Stimulated activated CD4-positive, alpha-beta T cell treated with anti-CD3 and anti-CD28 coated beads, Interleukin-4, amount 100 ng/mL, for 48 hours (primary cell): ENCODE measurements around the gene CYP2U1.
"Not testable (repeated sequence)": the region's sequence is repeated elsewhere in the genome, so short reads cannot be mapped to it uniquely, and the experiment has no call there.

ENCODE experiments used
- DNase-seq, 2 donors: peaks; one replicate each; pipeline ENCODE4 v3.0.0-alpha.2; 2020; ENCODE audit warnings: low read depth in 2 of 2

CYP2U1 gene

DNA sequence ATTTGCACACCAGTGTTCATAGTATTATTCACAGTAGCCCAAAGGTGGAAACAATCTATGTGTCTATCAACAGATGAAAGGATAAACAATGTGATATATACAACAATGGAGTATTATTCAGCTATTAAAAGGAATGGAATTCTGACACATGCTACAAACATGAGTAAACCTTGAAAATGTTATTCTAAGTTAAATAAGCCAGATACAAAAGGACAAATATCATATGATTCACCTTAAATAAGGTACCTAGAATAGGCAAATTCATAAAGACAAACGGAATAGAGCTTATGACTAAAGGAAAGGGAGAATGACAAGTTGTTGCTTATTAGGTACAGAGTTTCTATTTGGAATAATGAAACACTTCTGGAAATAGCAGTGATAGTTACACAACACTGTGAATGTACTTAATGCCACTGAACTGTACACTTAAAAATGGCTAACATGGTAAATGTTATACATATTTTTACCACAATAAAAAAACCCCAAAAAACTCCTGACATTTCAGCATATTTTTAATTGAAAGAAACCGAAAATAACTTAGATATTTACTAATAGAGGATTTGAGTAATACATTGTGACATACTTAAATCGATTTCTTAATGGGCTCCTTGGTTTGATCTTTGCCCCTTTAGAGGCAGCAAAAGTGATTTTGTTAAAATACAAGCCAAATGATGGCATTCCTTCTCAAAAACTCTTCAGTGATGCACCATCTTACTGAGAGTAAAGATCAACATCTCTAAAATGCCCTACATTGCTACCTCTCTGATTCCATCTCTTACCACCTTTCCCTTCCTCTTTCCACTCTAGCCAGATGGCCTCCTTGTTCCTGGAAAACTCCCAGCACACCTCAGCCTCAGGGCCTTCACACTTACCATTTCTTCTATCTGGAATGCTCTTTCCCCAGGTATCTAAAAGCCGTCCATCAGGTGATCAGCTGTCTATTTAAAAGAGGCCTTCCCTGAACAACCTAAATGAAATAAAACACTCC lies 8.6 kb upstream of the CYP2U1 start:
- DNase-seq: no peak

GRCh38 chr4:107925713-107926112 lies 5.6 kb upstream of the CYP2U1 start:
- DNase-seq: not testable (repeated sequence)

DNA sequence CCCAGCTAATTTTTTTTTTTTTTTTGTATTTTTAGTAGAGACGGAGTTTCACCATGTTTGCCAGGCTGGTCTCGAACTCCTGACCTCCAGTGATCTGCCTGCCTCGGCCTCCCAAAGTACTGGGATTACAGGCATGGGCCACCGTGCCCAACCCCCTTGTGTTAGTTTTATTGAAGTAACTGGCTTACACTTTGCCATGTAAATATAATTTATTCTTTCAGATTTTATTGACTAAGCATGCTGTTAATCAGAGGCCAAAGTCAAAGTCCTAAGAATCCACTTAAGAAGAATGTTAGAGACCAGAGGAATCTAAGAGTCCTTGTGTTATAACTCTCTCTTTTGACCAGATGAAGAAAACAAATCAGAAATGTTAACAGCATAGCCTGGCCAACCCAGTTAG lies 4.5 kb upstream of the CYP2U1 start:
- not testable (repeated sequence) for DNase-seq

DNA sequence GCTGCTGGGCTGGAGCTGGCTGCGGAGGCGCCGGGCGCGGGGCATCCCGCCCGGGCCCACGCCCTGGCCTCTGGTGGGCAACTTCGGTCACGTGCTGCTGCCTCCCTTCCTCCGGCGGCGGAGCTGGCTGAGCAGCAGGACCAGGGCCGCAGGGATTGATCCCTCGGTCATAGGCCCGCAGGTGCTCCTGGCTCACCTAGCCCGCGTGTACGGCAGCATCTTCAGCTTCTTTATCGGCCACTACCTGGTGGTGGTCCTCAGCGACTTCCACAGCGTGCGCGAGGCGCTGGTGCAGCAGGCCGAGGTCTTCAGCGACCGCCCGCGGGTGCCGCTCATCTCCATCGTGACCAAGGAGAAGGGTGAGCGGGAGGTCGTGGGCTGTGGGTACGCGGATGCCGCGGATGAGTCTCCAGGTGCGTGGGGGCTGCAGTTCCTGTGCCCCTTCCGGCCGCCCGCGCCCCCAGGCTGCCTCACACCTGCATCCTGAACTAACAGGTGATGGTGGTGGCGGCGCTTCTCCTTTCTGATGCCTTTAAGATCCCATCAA lies 499 bp downstream of the CYP2U1 start:
- DNase-seq: peak in 1 of 2 donors; percentile 8

GRCh38 chr4:107935246-107935645 lies 3.9 kb downstream of the CYP2U1 start:
- DNase-seq: no peak

- no peak for DNase-seq
These were observed 5.7 kb downstream of the CYP2U1 start for GRCh38 chr4:107937040-107937439.

DNA sequence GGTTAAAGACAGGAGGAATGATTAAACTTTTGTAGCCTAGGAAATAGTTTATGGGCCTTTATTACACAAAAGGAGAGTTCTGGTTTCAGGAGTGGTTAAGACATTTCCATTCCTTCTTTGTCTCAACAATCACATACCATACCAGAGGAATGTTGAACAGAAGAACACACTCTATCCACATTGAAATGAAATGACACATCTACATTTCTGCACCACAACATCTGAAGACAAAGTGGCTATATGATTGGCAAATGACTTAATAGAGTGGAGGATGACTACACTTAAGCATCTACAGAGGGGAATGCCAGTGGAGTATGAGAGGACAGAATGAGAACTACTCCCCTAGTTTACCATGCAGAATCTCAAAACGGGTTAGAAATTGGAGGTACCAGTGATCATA lies 8.0 kb downstream of the CYP2U1 start:
- no peak for DNase-seq

DNA sequence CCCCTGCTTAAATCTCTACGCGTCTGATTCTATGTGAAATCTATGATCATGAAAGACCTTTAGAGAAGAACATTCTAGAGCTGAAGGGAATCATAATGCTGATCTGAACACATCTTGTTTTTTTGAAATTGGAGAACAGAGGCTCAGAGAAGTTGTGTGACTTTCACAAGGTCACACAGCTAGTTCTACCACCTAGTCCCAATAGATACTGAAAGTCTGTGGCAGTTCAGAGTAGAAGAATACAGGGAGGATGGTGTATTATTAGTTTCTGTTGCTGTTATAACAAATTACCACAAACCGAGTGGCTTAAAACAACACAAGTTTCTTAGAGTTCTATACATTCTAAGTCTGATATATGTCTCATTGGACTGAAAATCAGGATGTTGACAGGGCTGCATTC lies 14.5 kb downstream of the CYP2U1 start:
- DNase-seq: no peak

DNA sequence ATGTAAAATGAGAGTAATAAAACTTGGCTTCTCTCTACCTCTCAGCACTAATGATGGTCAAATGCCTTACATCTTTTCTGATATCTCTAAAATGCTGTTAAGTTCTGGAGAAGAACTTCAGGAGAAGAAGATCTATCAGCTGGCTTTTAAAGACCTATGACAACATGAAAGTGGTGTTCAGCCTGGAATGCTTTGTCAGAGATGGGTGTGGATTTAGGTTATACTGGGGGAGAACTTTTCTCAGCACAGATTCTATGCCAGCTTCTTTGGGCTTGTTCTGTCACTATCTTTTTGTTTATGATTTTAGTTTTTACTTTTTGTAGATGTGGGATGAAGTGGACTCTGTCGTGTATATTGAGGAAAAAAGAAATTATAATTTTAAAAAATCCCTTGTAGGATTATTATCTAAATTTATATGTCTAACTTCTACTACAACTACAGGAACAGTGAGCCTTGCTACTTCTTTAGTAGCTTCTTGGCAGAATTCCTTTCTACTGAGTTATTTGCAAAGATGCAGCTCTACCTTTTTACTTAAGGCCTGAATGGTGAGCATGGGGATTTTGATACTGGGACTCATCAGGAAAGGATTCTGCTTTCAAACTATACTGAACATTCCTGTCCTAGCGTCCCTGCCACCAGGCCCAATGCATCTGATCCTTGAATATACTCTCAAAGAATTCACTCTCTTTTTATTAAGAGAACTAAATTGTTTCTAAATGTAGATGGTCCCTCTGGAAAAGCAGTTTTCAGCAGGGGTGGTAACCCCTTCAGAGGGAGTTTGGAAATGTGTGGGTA lies 19.6 kb downstream of the CYP2U1 start:
- no peak for DNase-seq

GRCh38 chr4:107951551-107951950 lies 20.2 kb downstream of the CYP2U1 start:
- no peak for DNase-seq

DNA sequence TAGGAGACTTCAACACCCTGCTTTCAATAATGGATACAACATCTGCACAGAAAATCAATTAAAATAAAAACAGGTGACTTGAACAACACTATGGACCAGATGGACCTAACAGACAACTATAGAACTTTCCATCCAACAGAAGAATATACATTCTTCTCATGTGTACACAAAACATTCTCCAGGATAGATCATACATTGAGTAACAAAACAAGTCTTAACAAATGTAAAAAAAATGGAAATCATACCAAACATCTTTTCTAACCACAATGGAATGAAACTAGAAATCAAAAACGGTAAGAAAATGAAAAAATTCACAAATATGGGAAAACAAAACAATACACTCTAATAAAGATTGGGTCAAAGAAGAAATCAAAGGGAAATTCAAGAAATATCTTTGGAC lies 24.7 kb downstream of the CYP2U1 start:
- no peak for DNase-seq

DNA sequence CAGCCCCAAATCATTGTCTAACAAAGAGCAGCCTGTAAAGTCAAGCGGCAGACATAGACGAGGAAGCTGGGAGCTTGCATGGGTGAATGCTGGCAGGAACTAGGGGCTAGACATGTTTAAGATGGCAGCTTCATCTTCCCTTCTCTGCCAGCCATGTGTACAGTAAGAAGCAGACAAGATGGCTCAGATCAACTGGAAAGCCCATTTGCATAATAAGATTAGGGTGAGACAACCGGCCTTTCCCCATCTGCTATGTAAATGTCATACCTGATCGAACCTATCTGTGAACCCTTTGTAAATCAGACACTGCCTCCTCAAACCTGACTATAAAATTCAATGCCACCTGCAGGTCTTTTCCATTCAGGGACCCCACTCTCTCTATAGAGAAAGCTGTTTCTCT lies 35.6 kb downstream of the CYP2U1 start:
- DNase-seq: no peak

GRCh38 chr4:107967519-107967918 lies 36.2 kb downstream of the CYP2U1 start:
- not testable (repeated sequence) for DNase-seq

DNA sequence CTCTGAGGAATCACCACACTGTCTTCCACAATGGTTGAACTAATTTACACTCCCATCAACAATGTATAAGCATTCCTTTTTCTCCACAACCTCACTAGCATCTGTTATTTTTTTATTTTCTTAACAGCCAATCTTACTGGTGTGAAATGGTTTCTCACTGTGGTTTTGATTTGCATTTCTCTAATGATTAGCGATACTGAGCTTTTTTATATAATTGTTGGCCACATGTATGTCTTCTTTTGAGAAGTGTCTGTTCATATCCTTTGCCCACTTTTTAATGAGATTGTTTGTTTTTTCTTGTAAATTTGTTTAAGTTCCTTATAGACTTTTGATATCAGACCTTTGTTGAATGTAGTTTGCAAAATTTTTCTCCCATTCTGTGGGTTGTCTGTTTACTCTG lies 36.6 kb downstream of the CYP2U1 start:
- DNase-seq: not testable (repeated sequence)

- DNase-seq: no peak
These were observed 38.9 kb downstream of the CYP2U1 start for GRCh38 chr4:107970063-107970798.

- no peak for DNase-seq
These were observed 41.3 kb downstream of the CYP2U1 start for GRCh38 chr4:107972605-107973004.

- DNase-seq: no peak
These were observed 43.2 kb downstream of the CYP2U1 start for GRCh38 chr4:107974523-107974922.

GRCh38 chr4:107977482-107977881 lies 46.1 kb downstream of the CYP2U1 start:
- no peak for DNase-seq

- DNase-seq: no peak
These were observed 46.8 kb downstream of the CYP2U1 start for GRCh38 chr4:107977966-107978705.

DNA sequence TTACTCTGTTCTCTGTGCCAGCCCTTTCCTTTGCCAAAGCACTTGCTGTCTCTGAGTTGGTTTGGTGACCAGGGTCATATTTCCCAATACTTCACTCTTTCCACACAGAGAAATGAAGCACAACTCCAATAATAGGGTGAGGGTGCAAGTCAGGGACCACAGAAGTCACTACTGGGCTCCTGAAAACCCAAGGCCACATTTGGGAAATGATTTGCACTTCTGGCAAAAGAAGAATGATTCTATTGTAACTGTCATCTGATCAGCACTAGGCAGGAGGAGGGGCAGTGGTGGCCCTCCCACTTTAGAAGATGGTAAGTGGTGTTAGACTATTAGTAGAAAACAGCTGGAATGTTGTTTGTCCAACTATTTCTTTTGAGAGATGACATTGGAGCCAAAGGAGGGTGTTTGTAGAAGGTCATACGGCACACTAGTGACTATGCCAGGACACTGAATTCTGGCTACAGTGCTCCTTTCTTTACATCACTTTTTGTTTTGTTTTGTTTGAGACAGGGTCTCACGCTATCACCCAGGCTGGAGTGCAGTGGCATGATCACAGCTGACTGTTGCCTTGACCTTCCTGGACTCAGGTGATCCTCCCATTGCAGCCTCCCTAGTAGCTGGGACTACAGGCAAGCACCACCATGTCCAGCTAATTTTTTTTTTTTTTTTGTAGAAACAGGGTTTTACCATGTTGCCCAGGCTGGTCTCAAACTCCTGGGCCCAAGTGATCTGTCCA lies 47.5 kb downstream of the CYP2U1 start:
- no peak for DNase-seq
